Suprapubic skin (tissue), 4 donors: ENCODE measurements around the gene RTEL1. TPM values are rescaled to one million over a fixed set of nuclear protein-coding genes. Genes with fewer than 3 reads are reported as not detected.

Experiments
- DNase-seq, 2 donors: peaks; one replicate each; pipeline ENCODE4 v3.0.0-alpha.2; 2019; ENCODE audit warnings: low spot score in 2 of 2
- H3K27ac ChIP-seq: fragments of 200-600 bp; sonication (generic); one replicate; pipeline ENCODE4 v1.5.1; 2019
- H3K27me3 ChIP-seq: fragments of 200-600 bp; sonication (generic); one replicate; pipeline ENCODE4 v1.5.1; 2019
- H3K36me3 ChIP-seq: fragments of 200-600 bp; sonication (generic); one replicate; pipeline ENCODE4 v1.5.1; 2019
- H3K4me1 ChIP-seq: fragments of 200-600 bp; sonication (generic); one replicate; pipeline ENCODE4 v1.5.1; 2019
- H3K4me3 ChIP-seq: fragments of 200-600 bp; sonication (generic); one replicate; pipeline ENCODE4 v1.5.1; 2019; ENCODE audit warnings: mild to moderate bottlenecking
- H3K9me3 ChIP-seq: fragments of 200-600 bp; sonication (generic); one replicate; pipeline ENCODE4 v1.5.1; 2019
- CTCF ChIP-seq, 2 donors: fragments of 200-600 bp in 1 of 2; fragments of 450-650 bp in 1 of 2; sonication (generic) in 1 of 2; IDR thresholded peaks; one replicate each; pipeline ENCODE4 v1.5.1; 2016 to 2019; ENCODE audit warnings: antibody characterized with exemption in 2 of 2, mild to moderate bottlenecking in 1 of 2, moderate library complexity in 1 of 2
- EP300 ChIP-seq: sonication (generic); formaldehyde crosslinking; IDR thresholded peaks from one replicate; pipeline ENCODE4 v1.6.1; 2017; ENCODE audit warnings: antibody characterized with exemption
- POLR2A ChIP-seq, 2 donors: fragments of 450-650 bp; IDR thresholded peaks; one replicate each; pipeline ENCODE4 v1.6.1; 2017; ENCODE audit warnings: antibody characterized with exemption in 2 of 2, mild to moderate bottlenecking in 2 of 2, moderate library complexity in 2 of 2
- POLR2AphosphoS5 ChIP-seq, 3 donors: sonication (generic); formaldehyde crosslinking; IDR thresholded peaks; one replicate each; pipeline ENCODE4 v1.6.1; 2017; ENCODE audit warnings: antibody characterized with exemption in 3 of 3
- WGBS: methylation state at CpG from one replicate; pipeline ENCODE4 v1.1.5; 2018; 5-methylcytosine and 5-hydroxymethylcytosine counted together
- total RNA-seq, 4 donors: library from RNA; depleted of rRNA; stranded (reverse); fragments of >200 nt; gene quantifications; one replicate each; pipeline ENCODE4 v1.1.0, GENCODE V29; 2016

RTEL1 gene
- total RNA-seq, 4 donors from 2014 or later: 6.9 to 26.6 (median 13.9) TPM

- H3K27ac ChIP-seq: peak overlapping the region; percentile 20
- 46% methylated on average over 15 of the region's 20 CpGs for WGBS
- no peak for TF ChIP-seq POLR2AphosphoS5 (IDR thresholded peaks at IDR 0.05)
- no peak for TF ChIP-seq EP300
- no peak for TF ChIP-seq CTCF (IDR thresholded peaks at IDR 0.05)
- no peak for TF ChIP-seq POLR2A (IDR thresholded peaks at IDR 0.05)
These were observed 34.4 kb downstream of the RTEL1 start for GRCh38 chr20:63692436-63693082.

GRCh38 chr20:63693083-63693732 lies 35.1 kb downstream of the RTEL1 start:
- 86% methylated on average over 9 of the region's 10 CpGs for WGBS
- TF ChIP-seq EP300: no peak
- no peak for TF ChIP-seq POLR2AphosphoS5 (IDR thresholded peaks at IDR 0.05)
- TF ChIP-seq POLR2A (IDR thresholded peaks at IDR 0.05): no peak
- TF ChIP-seq CTCF (IDR thresholded peaks at IDR 0.05): no peak
- DNase-seq: peak in 1 of 2 donors; percentile 63

More at GRCh38 chr20:63692436-63693082, 34.4 kb downstream of the RTEL1 start:
- Histone ChIP-seq H3K27me3 (no peaks in the 10 kb centered on the region), H3K9me3 (no peaks in the 10 kb centered on the region), H3K4me1 (peaks cover 78% of the 10 kb centered on the region), H3K4me3 (no peak overlapping the region), H3K36me3 (no peaks in the 10 kb centered on the region)
- DNase-seq: peak in 1 of 2 donors; percentile 62

GRCh38 chr20:63693733-63694583 lies 35.8 kb downstream of the RTEL1 start:
- Histone ChIP-seq H3K4me3 (no peak overlapping the region), H3K4me1 (peaks cover 83% of the 10 kb centered on the region), H3K27ac (no peak overlapping the region), H3K27me3 (no peaks in the 10 kb centered on the region), H3K36me3 (no peaks in the 10 kb centered on the region), H3K9me3 (no peaks in the 10 kb centered on the region)
- peak in 1 of 2 donors; percentile 59 for DNase-seq
- 93% methylated on average over 6 of the region's 21 CpGs for WGBS
- no peak for TF ChIP-seq POLR2AphosphoS5 (IDR thresholded peaks at IDR 0.05)
- no peak for TF ChIP-seq POLR2A (IDR thresholded peaks at IDR 0.05)
- TF ChIP-seq EP300: no peak
- TF ChIP-seq CTCF (IDR thresholded peaks at IDR 0.05): no peak

More at GRCh38 chr20:63693083-63693732, 35.1 kb downstream of the RTEL1 start:
- H3K4me1 ChIP-seq: peaks cover 78% of the 10 kb centered on the region
- no peak overlapping the region for H3K4me3 ChIP-seq
- no peaks in the 10 kb centered on the region for H3K9me3 ChIP-seq
- no peaks in the 10 kb centered on the region for H3K27me3 ChIP-seq
- H3K27ac ChIP-seq: no peak overlapping the region
- H3K36me3 ChIP-seq: no peaks in the 10 kb centered on the region

- TF ChIP-seq CTCF (IDR thresholded peaks at IDR 0.05) (no peak), EP300 (no peak), POLR2A (IDR thresholded peaks at IDR 0.05) (no peak), POLR2AphosphoS5 (IDR thresholded peaks at IDR 0.05) (no peak)
- Histone ChIP-seq H3K9me3 (no peaks in the 10 kb centered on the region), H3K36me3 (peaks cover 3% of the 10 kb centered on the region), H3K4me1 (peaks cover 84% of the 10 kb centered on the region), H3K27ac (no peak overlapping the region), H3K4me3 (no peak overlapping the region), H3K27me3 (no peaks in the 10 kb centered on the region)
- DNase-seq: peak in 1 of 2 donors; percentile 59
- 79% methylated on average over 12 of the region's 37 CpGs for WGBS
These were observed 36.7 kb downstream of the RTEL1 start for GRCh38 chr20:63694584-63695423.
